Keratinocyte (primary cell): ENCODE data around the gene A2M. TPM values are rescaled to one million over a fixed set of nuclear protein-coding genes. Genes with fewer than 3 reads are reported as not detected.

Experiments used
- DNase-seq: peaks from one replicate; pipeline ENCODE4 v3.0.0-alpha.2; 2011; ENCODE audit warnings: low read depth, missing footprints, low spot score
- FAIRE-seq: peaks from 2 replicates; lab custom pipeline; 2011; peaks lifted over from hg19 to GRCh38; lab: Jason Lieb, UNC
- H2AFZ ChIP-seq: 2 replicates; pipeline ENCODE4 v1.6.0; 2012; ENCODE audit warnings: low read length, control low read depth, inconsistent platforms; ENCODE audit not compliant: control insufficient read depth
- H3K27ac ChIP-seq: 2 replicates; pipeline ENCODE4 v1.5.1; 2011; ENCODE audit warnings: low read length; ENCODE audit not compliant: control insufficient read depth, insufficient read depth
- H3K27me3 ChIP-seq: 3 replicates; pipeline ENCODE4 v1.6.0; 2011; ENCODE audit warnings: low read length; ENCODE audit not compliant: control insufficient read depth, insufficient read depth; ENCODE audit errors: extremely low read depth
- H3K36me3 ChIP-seq, 2 experiments: 2 replicates in 1 of 2; 3 replicates in 1 of 2; pipeline ENCODE4 v1.5.1; 2011; ENCODE audit warnings: low read length in 2 of 2, mild to moderate bottlenecking in 1 of 2; ENCODE audit not compliant: control insufficient read depth in 2 of 2, insufficient read depth in 2 of 2; ENCODE audit errors: extremely low read depth in 1 of 2
- H3K4me1 ChIP-seq: 3 replicates; pipeline ENCODE4 v1.5.1; 2011; ENCODE audit warnings: low read length; ENCODE audit not compliant: control insufficient read depth, insufficient read depth; ENCODE audit errors: extremely low read depth
- H3K4me2 ChIP-seq: 3 replicates; pipeline ENCODE4 v1.6.0; 2011; ENCODE audit warnings: low read depth, low read length; ENCODE audit not compliant: control insufficient read depth, insufficient read depth; ENCODE audit errors: extremely low read depth
- H3K4me3 ChIP-seq, 3 experiments: fragments of 200-600 bp in 1 of 3; sonication (generic) in 1 of 3; 2 replicates in 2 of 3; 3 replicates in 1 of 3; pipeline ENCODE4 v1.5.1; 2011 to 2016; ENCODE audit warnings: low read length in 3 of 3, mild to moderate bottlenecking in 3 of 3, control low read depth in 2 of 3, inconsistent platforms in 1 of 3, low read depth in 1 of 3, mixed read lengths in 1 of 3, mixed run types in 1 of 3, moderate library complexity in 1 of 3; ENCODE audit not compliant: control insufficient read depth in 2 of 3, insufficient read depth in 2 of 3; ENCODE audit errors: extremely low read depth in 1 of 3
- H3K79me2 ChIP-seq: 2 replicates; pipeline ENCODE4 v1.6.0; 2012; ENCODE audit warnings: low read length; ENCODE audit not compliant: control insufficient read depth, insufficient read depth
- H3K9ac ChIP-seq: 3 replicates; pipeline ENCODE4 v1.6.0; 2011; ENCODE audit warnings: low read length; ENCODE audit not compliant: control insufficient read depth, insufficient read depth; ENCODE audit errors: extremely low read depth
- H3K9me1 ChIP-seq: 3 replicates; pipeline ENCODE4 v1.6.0; 2011; ENCODE audit warnings: low read length; ENCODE audit not compliant: control insufficient read depth, insufficient read depth; ENCODE audit errors: extremely low read depth
- H3K9me3 ChIP-seq: 2 replicates; pipeline ENCODE4 v1.5.1; 2012; ENCODE audit warnings: low read depth, low read length; ENCODE audit not compliant: control insufficient read depth
- H4K20me1 ChIP-seq: 3 replicates; pipeline ENCODE4 v1.6.0; 2011; ENCODE audit warnings: low read length; ENCODE audit not compliant: control insufficient read depth, insufficient read depth; ENCODE audit errors: extremely low read depth
- EZH2 ChIP-seq: IDR thresholded peaks from one replicate; pipeline ENCODE4 v1.6.1; 2012; ENCODE audit warnings: inconsistent platforms, mild to moderate bottlenecking, low read length, moderate library complexity
- dilution Hi-C: fragments of 300-500 bp; cut with MboI; formaldehyde crosslinking; loops from one replicate; pipeline ENCODE4 v1.7.0; 2020; ENCODE audit warnings: low sequenced_read_pairs; ENCODE audit not compliant: extremely low pct_ligation_motif_present
- polyA plus RNA-seq, 5 experiments: library from polyadenylated mRNA; depleted of rRNA in 3 of 5; stranded (reverse) in 3 of 5; stranded (forward) in 1 of 5; unstranded in 1 of 5; fragments of >200 nt; gene quantifications; 1 replicate in 1 of 5; 2 replicates in 3 of 5; 3 replicates in 1 of 5; pipeline versions ENCODE4 v1.2.1 to v1.2.3, GENCODE V29; 2011 to 2012; ENCODE audit warnings: missing spikeins in 2 of 5, low read depth in 1 of 5, low replicate concordance in 1 of 5
- TF ChIP-seq, protein P1 (sequence below), 3 experiments: IDR thresholded peaks in 1 of 3; conservative IDR thresholded peaks in 1 of 3; optimal IDR thresholded peaks in 1 of 3; 2 replicates in 2 of 3; 3 replicates in 1 of 3; pipeline versions ENCODE3 to v1.5.1; 2011; ENCODE audit warnings: low read length in 3 of 3, mild to moderate bottlenecking in 3 of 3, moderate library complexity in 2 of 3, control low read depth in 1 of 3, inconsistent platforms in 1 of 3; ENCODE audit not compliant: insufficient read depth in 2 of 3; ENCODE audit errors: extremely low read depth in 1 of 3

A2M gene
- polyA plus RNA-seq, 1 donor (not counting 4 experiments of a cell fraction or from before 2014, with no cell fraction given) = 0.49 TPM

DNA sequence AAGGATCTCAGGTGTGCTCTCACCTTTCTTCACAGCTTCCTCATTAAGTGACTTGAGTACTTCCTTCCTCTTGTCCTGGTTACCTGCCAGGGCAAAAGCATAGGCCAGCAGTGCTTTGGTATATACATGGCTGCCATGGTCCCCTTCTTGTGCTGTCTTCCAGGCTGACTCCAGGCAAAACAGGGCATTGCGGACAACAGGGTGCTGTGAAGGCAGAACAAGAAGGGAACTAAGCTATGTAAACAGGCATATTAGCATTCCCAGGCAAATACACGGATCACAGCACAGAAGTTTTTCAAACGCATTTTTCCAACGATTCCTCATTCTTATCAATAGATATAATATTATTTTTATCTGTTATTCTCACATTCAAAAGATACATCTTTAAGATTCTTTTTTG, 39.0 kb downstream of the A2M start:
- H3K4me3 ChIP-seq = no peak overlapping the region
- H4K20me1 ChIP-seq = no peaks in the 10 kb centered on the region
- no peak overlapping the region for H3K27ac ChIP-seq
- H3K9me1 ChIP-seq = no peaks in the 10 kb centered on the region
- H3K27me3 ChIP-seq = peaks cover 3% of the 10 kb centered on the region
- no peaks in the 10 kb centered on the region for H3K9me3 ChIP-seq
- no peak overlapping the region for H2AFZ ChIP-seq
- TF ChIP-seq, protein P1, sequence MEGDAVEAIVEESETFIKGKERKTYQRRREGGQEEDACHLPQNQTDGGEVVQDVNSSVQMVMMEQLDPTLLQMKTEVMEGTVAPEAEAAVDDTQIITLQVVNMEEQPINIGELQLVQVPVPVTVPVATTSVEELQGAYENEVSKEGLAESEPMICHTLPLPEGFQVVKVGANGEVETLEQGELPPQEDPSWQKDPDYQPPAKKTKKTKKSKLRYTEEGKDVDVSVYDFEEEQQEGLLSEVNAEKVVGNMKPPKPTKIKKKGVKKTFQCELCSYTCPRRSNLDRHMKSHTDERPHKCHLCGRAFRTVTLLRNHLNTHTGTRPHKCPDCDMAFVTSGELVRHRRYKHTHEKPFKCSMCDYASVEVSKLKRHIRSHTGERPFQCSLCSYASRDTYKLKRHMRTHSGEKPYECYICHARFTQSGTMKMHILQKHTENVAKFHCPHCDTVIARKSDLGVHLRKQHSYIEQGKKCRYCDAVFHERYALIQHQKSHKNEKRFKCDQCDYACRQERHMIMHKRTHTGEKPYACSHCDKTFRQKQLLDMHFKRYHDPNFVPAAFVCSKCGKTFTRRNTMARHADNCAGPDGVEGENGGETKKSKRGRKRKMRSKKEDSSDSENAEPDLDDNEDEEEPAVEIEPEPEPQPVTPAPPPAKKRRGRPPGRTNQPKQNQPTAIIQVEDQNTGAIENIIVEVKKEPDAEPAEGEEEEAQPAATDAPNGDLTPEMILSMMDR (optimal IDR thresholded peaks at IDR 0.05 in 1 of 3, IDR thresholded peaks at IDR 0.05 in 1 of 3, conservative IDR thresholded peaks at IDR 0.05 in 1 of 3; ENCODE audit: extremely low read depth in 1 of 3, insufficient read depth in 2 of 3, low read length in 3 of 3) = no peak
- no peak for TF ChIP-seq EZH2
- dilution Hi-C loops = no loop called here
- no peak overlapping the region for H3K9ac ChIP-seq
- no peak overlapping the region for H3K4me2 ChIP-seq
- H3K79me2 ChIP-seq = no peaks in the 10 kb centered on the region
- no peaks in the 10 kb centered on the region for H3K36me3 ChIP-seq
- DNase-seq (no peak), FAIRE-seq (no peak)
- no peaks in the 10 kb centered on the region for H3K4me1 ChIP-seq

DNA sequence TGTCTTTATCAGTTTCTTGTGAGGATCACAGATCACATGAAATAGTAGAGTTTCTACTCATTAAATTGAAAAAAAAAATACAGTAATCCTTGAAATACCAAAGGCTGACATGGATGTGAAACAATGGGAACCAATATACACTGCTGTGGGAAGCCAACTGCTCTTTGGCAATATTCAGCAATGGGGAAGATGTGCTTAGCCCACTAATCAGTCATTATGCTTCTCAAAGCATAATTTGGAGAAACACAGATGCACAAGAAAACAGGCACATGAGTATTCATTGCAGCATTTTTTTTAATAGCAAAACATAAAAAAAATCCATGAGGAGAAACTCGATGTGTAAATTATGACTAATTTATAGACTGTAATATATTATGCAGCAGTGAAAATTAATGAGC, 40.6 kb downstream of the A2M start:
- H2AFZ ChIP-seq = no peak overlapping the region
- no peaks in the 10 kb centered on the region for H4K20me1 ChIP-seq
- DNase-seq (no peak), FAIRE-seq (no peak)
- H3K4me1 ChIP-seq = no peaks in the 10 kb centered on the region
- no peaks in the 10 kb centered on the region for H3K79me2 ChIP-seq
- no peak overlapping the region for H3K4me2 ChIP-seq
- H3K9me1 ChIP-seq = no peaks in the 10 kb centered on the region
- peaks cover 3% of the 10 kb centered on the region for H3K27me3 ChIP-seq
- no peaks in the 10 kb centered on the region for H3K9me3 ChIP-seq
- H3K4me3 ChIP-seq = no peak overlapping the region
- dilution Hi-C loops = no loop called here
- no peaks in the 10 kb centered on the region for H3K36me3 ChIP-seq
- no peak for TF ChIP-seq EZH2
- TF ChIP-seq, protein P1 (optimal IDR thresholded peaks at IDR 0.05 in 1 of 3, IDR thresholded peaks at IDR 0.05 in 1 of 3, conservative IDR thresholded peaks at IDR 0.05 in 1 of 3; ENCODE audit: extremely low read depth in 1 of 3, insufficient read depth in 2 of 3, low read length in 3 of 3) = no peak
- no peak overlapping the region for H3K9ac ChIP-seq
- no peak overlapping the region for H3K27ac ChIP-seq
